Skeletal muscle tissue (tissue), 4 donors: Measurements from ENCODE around the gene TRRAP. TPM values are rescaled to one million over a fixed set of nuclear protein-coding genes. Genes with fewer than 3 reads are reported as not detected.
"Not testable (repeated sequence)": the region's sequence is repeated elsewhere in the genome, so short reads cannot be mapped to it uniquely, and the experiment has no call there.

Experiments
- H3K27ac ChIP-seq: one replicate; pipeline ENCODE4 v1.7.0; 2013; ENCODE audit warnings: mild to moderate bottlenecking, low read depth, low read length, inconsistent platforms
- H3K27me3 ChIP-seq, 3 donors: one replicate each; pipeline ENCODE4 v1.7.0; 2013; ENCODE audit warnings: low read length in 3 of 3; ENCODE audit not compliant: control insufficient read depth in 3 of 3, insufficient read depth in 3 of 3
- H3K36me3 ChIP-seq, 3 donors: one replicate each; pipeline ENCODE4 v1.7.0; 2013; ENCODE audit warnings: low read length in 3 of 3; ENCODE audit not compliant: control insufficient read depth in 3 of 3, insufficient read depth in 3 of 3
- H3K4me1 ChIP-seq, 3 donors: one replicate each; pipeline ENCODE4 v1.7.0; 2013; ENCODE audit warnings: low read length in 3 of 3, mild to moderate bottlenecking in 3 of 3; ENCODE audit not compliant: control insufficient read depth in 3 of 3, insufficient read depth in 3 of 3
- H3K4me3 ChIP-seq, 3 donors: one replicate each; pipeline ENCODE4 v1.7.0; 2013; ENCODE audit warnings: low read length in 3 of 3
- H3K9ac ChIP-seq, 3 donors: one replicate each; pipeline ENCODE4 v1.7.0; 2013; ENCODE audit warnings: low read length in 3 of 3, mild to moderate bottlenecking in 3 of 3, moderate library complexity in 2 of 3, low read depth in 1 of 3
- H3K9me3 ChIP-seq, 3 donors: one replicate each; pipeline ENCODE4 v1.7.0; 2013; ENCODE audit warnings: low read length in 3 of 3; ENCODE audit not compliant: control insufficient read depth in 3 of 3
- total RNA-seq: library from RNA; depleted of rRNA; stranded (reverse); fragments of >200 nt; gene quantifications from one replicate; pipeline ENCODE4 v1.2.3, GENCODE V29; 2014
- donor health status: Osteomylitis.

TRRAP gene
- total RNA-seq, 1 donor from 2014 or later: 20.4 TPM

GRCh38 chr7:98841179-98841997 is 36.9 kb upstream of the TRRAP start:
- H3K9ac ChIP-seq: no peak overlapping the region
- no peak overlapping the region for H3K4me3 ChIP-seq
- no peaks in the 10 kb centered on the region for H3K9me3 ChIP-seq
- peaks cover 0 to 4% (median 0%) of the 10 kb centered on the region in 3 donors for H3K4me1 ChIP-seq
- H3K27me3 ChIP-seq: peaks cover 7 to 27% (median 12%) of the 10 kb centered on the region in 3 donors
- no peak overlapping the region for H3K27ac ChIP-seq
- H3K36me3 ChIP-seq: no peaks in the 10 kb centered on the region

GRCh38 chr7:98842552-98842951 is 35.8 kb upstream of the TRRAP start:
- not testable (repeated sequence) for H3K9me3 ChIP-seq, H3K36me3 ChIP-seq, H3K4me3 ChIP-seq, H3K4me1 ChIP-seq, H3K9ac ChIP-seq, H3K27ac ChIP-seq
- peaks cover 7 to 20% (median 8%) of the 10 kb centered on the region in 3 donors for H3K27me3 ChIP-seq

- Histone ChIP-seq H3K9ac (no peak overlapping the region), H3K9me3 (peaks cover 7 to 16% (median 10%) of the 10 kb centered on the region in 3 donors), H3K27me3 (peaks cover 0 to 5% (median 4%) of the 10 kb centered on the region in 3 donors), H3K4me1 (no peaks in the 10 kb centered on the region), H3K4me3 (no peak overlapping the region), H3K36me3 (no peaks in the 10 kb centered on the region), H3K27ac (no peak overlapping the region)
Measured at GRCh38 chr7:98848918-98849317, 29.4 kb upstream of the TRRAP start.

GRCh38 chr7:98852826-98853225 is 25.5 kb upstream of the TRRAP start:
- no peak overlapping the region for H3K9ac ChIP-seq
- H3K27ac ChIP-seq: no peak overlapping the region
- no peaks in the 10 kb centered on the region for H3K36me3 ChIP-seq
- H3K4me1 ChIP-seq: no peaks in the 10 kb centered on the region
- peaks cover 7 to 16% (median 10%) of the 10 kb centered on the region in 3 donors for H3K9me3 ChIP-seq
- peaks cover 0 to 13% (median 10%) of the 10 kb centered on the region in 3 donors for H3K27me3 ChIP-seq
- H3K4me3 ChIP-seq: no peak overlapping the region

GRCh38 chr7:98855610-98856422 is 22.5 kb upstream of the TRRAP start:
- Histone ChIP-seq H3K36me3 (no peaks in the 10 kb centered on the region), H3K27ac (no peak overlapping the region), H3K4me3 (no peak overlapping the region), H3K27me3 (peaks cover 0 to 19% (median 10%) of the 10 kb centered on the region in 3 donors), H3K9ac (no peak overlapping the region), H3K9me3 (no peaks in the 10 kb centered on the region), H3K4me1 (no peaks in the 10 kb centered on the region)

- H3K4me1 ChIP-seq: no peaks in the 10 kb centered on the region
- no peak overlapping the region for H3K27ac ChIP-seq
- no peaks in the 10 kb centered on the region for H3K9me3 ChIP-seq
- H3K27me3 ChIP-seq: peaks cover 0 to 15% (median 6%) of the 10 kb centered on the region in 3 donors
- H3K9ac ChIP-seq: no peak overlapping the region
- no peaks in the 10 kb centered on the region for H3K36me3 ChIP-seq
- no peak overlapping the region for H3K4me3 ChIP-seq
Measured at GRCh38 chr7:98860071-98860470, 18.3 kb upstream of the TRRAP start.

GRCh38 chr7:98862203-98862602 is 16.1 kb upstream of the TRRAP start:
- H3K27ac ChIP-seq: no peak overlapping the region
- no peaks in the 10 kb centered on the region for H3K9me3 ChIP-seq
- no peaks in the 10 kb centered on the region for H3K4me1 ChIP-seq
- H3K9ac ChIP-seq: no peak overlapping the region
- no peak overlapping the region for H3K4me3 ChIP-seq
- no peaks in the 10 kb centered on the region for H3K36me3 ChIP-seq
- H3K27me3 ChIP-seq: peaks cover 0 to 9% (median 0%) of the 10 kb centered on the region in 3 donors

GRCh38 chr7:98862716-98863420 is 15.5 kb upstream of the TRRAP start:
- H3K9ac ChIP-seq: no peak overlapping the region
- H3K4me1 ChIP-seq: no peaks in the 10 kb centered on the region
- H3K4me3 ChIP-seq: no peak overlapping the region
- no peaks in the 10 kb centered on the region for H3K9me3 ChIP-seq
- H3K27ac ChIP-seq: no peak overlapping the region
- peaks cover 0 to 10% (median 0%) of the 10 kb centered on the region in 3 donors for H3K27me3 ChIP-seq
- H3K36me3 ChIP-seq: no peaks in the 10 kb centered on the region

- Histone ChIP-seq H3K4me1 (no peaks in the 10 kb centered on the region), H3K27ac (no peak overlapping the region), H3K9me3 (no peaks in the 10 kb centered on the region), H3K27me3 (peaks cover 0 to 8% (median 0%) of the 10 kb centered on the region in 3 donors), H3K36me3 (no peaks in the 10 kb centered on the region), H3K9ac (no peak overlapping the region), H3K4me3 (no peak overlapping the region)
Measured at GRCh38 chr7:98863601-98864000, 14.7 kb upstream of the TRRAP start.
